HG03103 (cell line): ENCODE measurements around the gene PFN1.

Experiments used
- ATAC-seq: cut with Tn5 transposase; IDR thresholded peaks from one replicate; pipeline ENCODE4 v1.9.1; 2021; ENCODE audit warnings: low read depth; ENCODE audit not compliant: unreplicated experiment

PFN1 gene

GRCh38 chr17:4898927-4899326 lies 49.4 kb downstream of the PFN1 start:
- ATAC-seq, result no peak

DNA sequence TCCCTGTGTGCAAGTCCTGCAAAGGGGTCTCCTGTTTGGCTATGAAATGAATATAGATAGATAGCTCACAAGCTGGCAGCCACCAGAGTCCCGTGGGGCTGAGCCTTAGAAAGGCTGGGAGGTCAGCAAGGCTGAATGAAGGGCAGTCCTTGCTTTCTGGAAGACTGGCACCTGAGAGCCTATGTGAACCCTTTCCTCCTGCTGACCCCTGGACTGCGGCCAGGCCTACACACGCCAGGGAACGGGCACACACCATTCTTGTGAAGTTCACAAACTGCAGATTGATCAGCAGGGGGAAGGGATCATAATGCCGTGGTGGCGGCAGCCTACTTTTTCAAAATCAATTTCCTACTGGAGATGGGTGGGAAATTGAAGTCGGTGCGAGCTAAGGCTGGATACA lies 50.0 kb downstream of the PFN1 start:
- ATAC-seq, result no peak

- ATAC-seq, result no peak
Measured at GRCh38 chr17:4897785-4898184, 50.5 kb downstream of the PFN1 start.

DNA sequence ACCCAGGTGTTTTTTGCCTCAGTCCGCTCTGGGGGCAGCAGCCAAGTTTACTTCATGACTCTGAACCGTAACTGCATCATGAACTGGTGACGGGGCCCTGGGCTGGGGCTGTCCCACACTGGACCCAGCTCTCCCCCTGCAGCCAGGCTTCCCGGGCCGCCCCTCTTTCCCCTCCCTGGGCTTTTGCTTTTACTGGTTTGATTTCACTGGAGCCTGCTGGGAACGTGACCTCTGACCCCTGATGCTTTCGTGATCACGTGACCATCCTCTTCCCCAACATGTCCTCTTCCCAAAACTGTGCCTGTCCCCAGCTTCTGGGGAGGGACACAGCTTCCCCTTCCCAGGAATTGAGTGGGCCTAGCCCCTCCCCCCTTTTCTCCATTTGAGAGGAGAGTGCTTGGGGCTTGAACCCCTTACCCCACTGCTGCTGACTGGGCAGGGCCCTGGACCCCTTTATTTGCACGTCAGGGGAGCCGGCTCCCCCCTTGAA lies 51.1 kb downstream of the PFN1 start:
- ATAC-seq, result no peak

DNA sequence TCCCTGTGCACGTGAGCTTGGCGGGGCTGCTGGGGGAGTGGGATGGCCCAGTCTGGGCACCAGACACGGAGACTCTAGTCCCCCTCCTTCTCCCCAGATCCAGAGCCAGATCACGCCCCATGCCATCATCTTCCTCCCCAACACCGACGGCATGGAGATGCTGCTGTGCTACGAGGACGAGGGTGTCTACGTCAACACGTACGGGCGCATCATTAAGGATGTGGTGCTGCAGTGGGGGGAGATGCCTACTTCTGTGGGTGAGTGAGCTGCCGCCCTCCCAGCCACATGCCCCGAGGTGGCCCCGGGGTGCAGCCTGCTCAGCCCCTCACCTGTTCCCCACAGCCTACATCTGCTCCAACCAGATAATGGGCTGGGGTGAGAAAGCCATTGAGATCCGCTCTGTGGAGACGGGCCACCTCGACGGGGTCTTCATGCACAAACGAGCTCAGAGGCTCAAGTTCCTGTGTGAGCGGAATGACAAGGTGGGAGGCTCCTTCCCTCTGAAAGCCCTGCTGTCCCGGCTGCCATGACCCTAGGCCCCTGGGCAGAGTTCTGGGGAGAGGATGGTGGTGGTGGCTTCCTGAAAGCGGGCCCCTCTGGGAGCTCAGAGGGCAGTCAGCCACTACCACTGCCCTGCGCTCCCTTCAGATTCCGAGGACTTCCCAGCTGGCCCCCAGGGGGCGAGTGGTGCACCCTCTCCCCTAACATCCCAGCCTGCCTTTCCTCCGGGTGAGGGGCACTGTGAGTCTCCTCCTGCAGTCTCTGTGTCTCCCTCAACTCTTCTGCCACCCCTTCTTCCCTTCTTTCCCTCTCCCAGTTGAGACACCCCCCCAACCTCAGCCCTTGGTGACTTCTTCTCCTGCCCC lies 51.8 kb downstream of the PFN1 start:
- no peak for ATAC-seq

DNA sequence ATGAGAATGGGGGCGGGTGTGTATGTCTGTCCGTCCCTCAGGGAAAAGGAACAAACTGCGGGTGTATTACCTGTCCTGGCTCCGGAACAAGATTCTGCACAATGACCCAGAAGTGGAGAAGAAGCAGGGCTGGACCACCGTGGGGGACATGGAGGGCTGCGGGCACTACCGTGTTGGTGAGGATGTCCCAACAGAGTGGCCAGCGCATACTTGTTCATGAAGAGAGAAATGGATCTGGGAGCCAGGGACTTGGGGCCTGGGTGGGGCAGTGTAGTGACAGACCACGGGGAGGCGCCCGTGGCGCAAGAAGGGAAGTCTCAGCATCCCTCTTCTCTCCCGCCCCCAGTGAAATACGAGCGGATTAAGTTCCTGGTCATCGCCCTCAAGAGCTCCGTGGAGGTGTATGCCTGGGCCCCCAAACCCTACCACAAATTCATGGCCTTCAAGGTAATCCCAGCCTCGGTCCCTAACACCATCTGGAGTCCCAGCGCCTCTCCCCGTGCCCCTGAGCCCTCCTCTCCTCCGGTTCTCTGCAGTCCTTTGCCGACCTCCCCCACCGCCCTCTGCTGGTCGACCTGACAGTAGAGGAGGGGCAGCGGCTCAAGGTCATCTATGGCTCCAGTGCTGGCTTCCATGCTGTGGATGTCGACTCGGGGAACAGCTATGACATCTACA lies 52.5 kb downstream of the PFN1 start:
- ATAC-seq, result no peak
